Measurements from ENCODE around the gene CST6. TPM values are rescaled to one million over a fixed set of nuclear protein-coding genes. Genes with fewer than 3 reads are reported as not detected.

CST6 gene
- total RNA-seq, 4 donors from 2014 or later, result 1.7 TPM; not detected in 3

GRCh38 chr11:66048547-66049323 lies 36.9 kb downstream of the CST6 start, which contains the start of gene GAL3ST3:
Gene GAL3ST3, minus strand, starts transcription at chr11:66049161. Its CDS starts 3,746 bp downstream, at chr11:66045415.
- H3K27me3 ChIP-seq, result peaks cover 22% of the 10 kb centered on the region

GRCh38 chr11:66050581-66051231 lies 38.9 kb downstream of the CST6 start:
- ATAC-seq, result no peak
- H3K4me1 ChIP-seq, result peaks cover 0 to 64% (median 26%) of the 10 kb centered on the region in 3 donors
- WGBS, 2 donors (ENCODE audit: low coverage in 1 of 2), result 42 to 90% methylated on average over 1 to 4 of the region's 5 CpGs
- peaks cover 22% of the 10 kb centered on the region for H3K27me3 ChIP-seq
- no peak overlapping the region for H3K4me3 ChIP-seq
- no peaks in the 10 kb centered on the region for H3K9me3 ChIP-seq
- peaks cover 0 to 20% of the 10 kb centered on the region in 2 donors for H3K36me3 ChIP-seq
- H3K27ac ChIP-seq, result peak overlapping the region in 3 of 4 donors; percentile 89 to 95 (median 92)
- TF ChIP-seq CTCF (IDR thresholded peaks at IDR 0.05) (no peak), POLR2A (IDR thresholded peaks at IDR 0.05) (no peak), POLR2AphosphoS5 (IDR thresholded peaks at IDR 0.05) (no peak), EP300 (IDR thresholded peaks at IDR 0.05) (no peak)

More at GRCh38 chr11:66048547-66049323, 36.9 kb downstream of the CST6 start, which contains the start of gene GAL3ST3:
- no peaks in the 10 kb centered on the region for H3K9me3 ChIP-seq
- H3K36me3 ChIP-seq, result peaks cover 0 to under 1% of the 10 kb centered on the region in 2 donors
- peaks cover 0 to 55% (median 33%) of the 10 kb centered on the region in 3 donors for H3K4me1 ChIP-seq
- WGBS, 2 donors (ENCODE audit: low coverage in 1 of 2), result 12 to 32% methylated on average over 2 to 3 of the region's 39 CpGs
- no peak for TF ChIP-seq POLR2AphosphoS5 (IDR thresholded peaks at IDR 0.05)
- no peak for TF ChIP-seq CTCF (IDR thresholded peaks at IDR 0.05)
- no peak for TF ChIP-seq EP300 (IDR thresholded peaks at IDR 0.05)
- TF ChIP-seq POLR2A (IDR thresholded peaks at IDR 0.05), result no peak
- ATAC-seq, result no peak
- H3K27ac ChIP-seq, result peak within 1 kb of the TSS in 3 of 4 donors; percentile 58 to 80 (median 66)
- H3K4me3 ChIP-seq, result peak within 1 kb of the TSS in 1 of 2 donors; percentile 32

GRCh38 chr11:66051371-66051765 lies 39.6 kb downstream of the CST6 start:
- WGBS, 2 donors (ENCODE audit: low coverage in 1 of 2), result 9 to 22% methylated on average over 7 to 8 of the region's 12 CpGs
- TF ChIP-seq CTCF (IDR thresholded peaks at IDR 0.05), result no peak
- no peak for TF ChIP-seq POLR2AphosphoS5 (IDR thresholded peaks at IDR 0.05)
- no peak for TF ChIP-seq EP300 (IDR thresholded peaks at IDR 0.05)
- no peak for TF ChIP-seq POLR2A (IDR thresholded peaks at IDR 0.05)
- H3K4me3 ChIP-seq, result peak overlapping the region; percentile 89 to 99
- H3K27ac ChIP-seq, result peak overlapping the region; percentile 84 to 95 (median 90)
- H3K4me1 ChIP-seq, result peaks cover 0 to 63% (median 26%) of the 10 kb centered on the region in 3 donors
- H3K36me3 ChIP-seq, result peaks cover 0 to 27% of the 10 kb centered on the region in 2 donors
- H3K9me3 ChIP-seq, result no peaks in the 10 kb centered on the region
- peaks cover 22% of the 10 kb centered on the region for H3K27me3 ChIP-seq
- ATAC-seq, result no peak

- WGBS, 2 donors (ENCODE audit: low coverage in 1 of 2), result 0% methylated on average over 1 to 2 of the region's 84 CpGs
- peak; percentile 99 for ATAC-seq
- peak; percentile 59 to 60 for TF ChIP-seq POLR2A (IDR thresholded peaks at IDR 0.05)
- no peak for TF ChIP-seq EP300 (IDR thresholded peaks at IDR 0.05)
- TF ChIP-seq POLR2AphosphoS5 (IDR thresholded peaks at IDR 0.05), result peak; percentile 80
- TF ChIP-seq CTCF (IDR thresholded peaks at IDR 0.05), result peak in 1 of 4 experiments; percentile 32
- Histone ChIP-seq H3K27ac (peak within 1 kb of the TSS; percentile 84 to 95 (median 90)), H3K36me3 (peaks cover 0 to 33% of the 10 kb centered on the region in 2 donors), H3K9me3 (no peaks in the 10 kb centered on the region), H3K4me1 (peaks cover 0 to 63% (median 26%) of the 10 kb centered on the region in 3 donors), H3K4me3 (peak within 1 kb of the TSS; percentile 89 to 99), H3K27me3 (peaks cover 22% of the 10 kb centered on the region)
Observed at GRCh38 chr11:66051766-66052663, 40.2 kb downstream of the CST6 start, which contains the start of gene SF3B2. Gene SF3B2, plus strand, starts transcription at chr11:66052364. Its CDS starts 21 bp downstream, at chr11:66052385.
